MG63 (cell line): ENCODE results near the gene LONP1. TPM values are rescaled to one million over a fixed set of nuclear protein-coding genes. Genes with fewer than 3 reads are reported as not detected.

ENCODE experiments used
- DNase-seq: peaks from one replicate; pipeline ENCODE4 v3.0.0-alpha.2; 2020
- H3K27me3 ChIP-seq: fragments of 250-450 bp; sonication (Bioruptor Pico); 2 replicates; pipeline ENCODE4 v1.5.1; 2020; ENCODE audit warnings: mild to moderate bottlenecking, moderate library complexity
- H3K36me3 ChIP-seq: fragments of 250-450 bp; sonication (Bioruptor Pico); 2 replicates; pipeline ENCODE4 v1.5.1; 2020; ENCODE audit warnings: mild to moderate bottlenecking, moderate library complexity
- H3K4me3 ChIP-seq: fragments of 250-450 bp; sonication (Bioruptor Pico); 2 replicates; pipeline ENCODE4 v1.5.1; 2020; ENCODE audit warnings: mild to moderate bottlenecking, moderate library complexity
- H3K9me3 ChIP-seq: fragments of 250-450 bp; sonication (Bioruptor Pico); 2 replicates; pipeline ENCODE4 v1.5.1; 2020; ENCODE audit warnings: mild to moderate bottlenecking, moderate library complexity
- total RNA-seq: library from RNA; depleted of rRNA; stranded (reverse); fragments of >200 nt; shearing (Covaris generic); gene quantifications from 2 replicates; pipeline ENCODE4 v1.2.3, GENCODE V29; 2014; ENCODE audit warnings: low replicate concordance; rRNA removed

Gene LONP1
- total RNA-seq, 1 experiment from 2014 or later: 79.2 TPM

DNA sequence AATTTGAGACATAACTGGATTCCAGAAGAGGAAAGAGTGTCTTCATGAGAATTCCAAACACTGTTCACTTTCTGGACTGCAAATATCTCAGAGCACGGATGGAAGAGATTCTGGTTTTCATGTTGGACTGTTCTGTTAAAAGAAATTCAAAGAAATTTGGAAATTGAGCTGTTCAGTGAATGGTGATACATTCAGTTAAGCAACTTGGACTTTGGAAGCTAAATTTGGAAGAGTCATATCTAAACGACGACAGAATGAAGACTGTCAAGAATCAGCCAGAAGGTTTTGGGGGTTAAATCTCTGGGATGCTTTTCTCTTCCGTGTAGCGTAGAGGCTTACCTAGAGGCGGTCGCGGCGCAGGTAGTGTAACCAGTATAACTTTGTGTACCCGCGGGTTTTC is 71.5 kb downstream of the LONP1 start:
- no peak overlapping the region for H3K4me3 ChIP-seq
- no peak for DNase-seq
- H3K9me3 ChIP-seq: no peaks in the 10 kb centered on the region
- H3K36me3 ChIP-seq: peaks cover 46% of the 10 kb centered on the region
- no peaks in the 10 kb centered on the region for H3K27me3 ChIP-seq

DNA sequence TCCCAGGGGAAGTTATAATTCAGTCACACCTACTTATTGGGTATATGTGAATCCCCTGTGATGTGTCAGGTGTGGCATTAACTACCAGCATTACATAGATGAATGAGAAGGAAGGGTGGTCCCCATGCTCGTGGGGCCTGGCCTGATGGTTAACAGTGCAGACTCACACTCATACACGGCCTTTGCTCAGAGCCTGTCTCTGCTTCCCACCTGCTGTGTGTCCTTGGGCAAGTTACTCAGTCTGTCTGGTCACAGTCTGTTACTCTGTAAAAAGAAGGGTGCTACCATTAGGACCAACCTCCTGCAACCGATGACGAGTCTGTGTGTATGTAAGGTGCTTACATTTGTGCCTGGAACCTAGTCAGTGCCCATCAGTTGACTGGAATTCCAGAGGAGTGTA is 73.2 kb downstream of the LONP1 start:
- no peak for DNase-seq
- Histone ChIP-seq H3K36me3 (peaks cover 47% of the 10 kb centered on the region), H3K9me3 (no peaks in the 10 kb centered on the region), H3K27me3 (no peaks in the 10 kb centered on the region), H3K4me3 (no peak overlapping the region)

DNA sequence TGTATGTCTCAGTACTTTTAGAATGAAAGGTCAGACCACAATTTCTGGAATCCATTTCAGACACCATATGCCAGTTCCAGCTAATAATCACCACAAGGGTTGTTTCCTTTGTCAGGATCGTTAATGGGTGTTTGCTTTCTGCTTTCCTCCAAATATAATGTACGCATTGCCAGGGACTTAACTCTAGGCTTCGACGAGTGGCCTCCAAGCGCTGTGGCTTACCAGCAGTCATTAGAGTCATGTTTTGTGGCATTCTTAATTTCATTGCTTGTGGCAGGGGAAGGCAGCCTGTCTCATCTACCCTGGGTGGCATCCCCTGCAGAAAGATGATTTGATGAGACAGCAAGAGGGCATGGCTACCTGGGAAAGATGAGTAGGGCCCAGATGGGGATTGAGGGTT is 74.5 kb downstream of the LONP1 start:
- H3K9me3 ChIP-seq: no peaks in the 10 kb centered on the region
- DNase-seq: no peak
- no peak overlapping the region for H3K4me3 ChIP-seq
- H3K36me3 ChIP-seq: peaks cover 51% of the 10 kb centered on the region
- H3K27me3 ChIP-seq: no peaks in the 10 kb centered on the region

DNA sequence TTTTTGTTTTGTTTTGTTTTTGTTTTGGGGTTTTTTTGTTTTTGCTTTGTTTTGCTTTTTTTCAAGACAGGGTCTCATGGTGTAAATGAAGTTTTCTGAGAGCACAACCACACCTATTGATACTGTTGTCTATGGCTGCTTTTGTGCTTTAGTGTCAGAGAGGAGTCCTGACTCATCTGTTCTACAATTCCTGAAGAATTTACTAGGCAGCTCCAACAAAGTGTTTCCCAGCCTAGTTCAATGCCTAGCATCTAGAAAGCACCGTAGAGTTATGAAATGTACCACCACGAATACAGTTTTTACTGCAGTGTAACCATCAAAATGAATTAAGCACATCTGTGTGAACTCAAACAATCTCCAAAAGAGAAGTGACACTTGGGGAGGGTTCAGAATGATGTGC is 75.9 kb downstream of the LONP1 start:
- Histone ChIP-seq H3K36me3 (peaks cover 43% of the 10 kb centered on the region), H3K9me3 (no peaks in the 10 kb centered on the region), H3K4me3 (no peak overlapping the region), H3K27me3 (no peaks in the 10 kb centered on the region)
- no peak for DNase-seq

DNA sequence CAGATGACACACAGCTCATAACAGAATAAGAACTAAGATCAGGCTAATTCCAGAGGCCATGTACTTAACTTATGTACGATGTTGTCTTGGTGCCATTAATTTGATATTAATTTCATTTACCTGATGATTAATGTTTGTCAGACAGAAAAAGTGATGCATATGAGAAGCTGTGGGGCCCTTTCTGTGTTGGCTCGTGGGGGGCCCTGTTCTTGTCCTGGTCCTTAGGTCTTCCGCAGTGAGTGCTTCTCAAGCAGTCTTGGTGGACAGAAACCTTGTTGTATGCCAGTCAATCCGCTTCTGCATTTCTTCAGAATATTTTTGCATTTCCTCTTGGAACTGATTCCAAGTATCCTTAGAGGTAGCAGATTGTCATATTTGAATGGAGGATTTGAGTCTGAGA is 76.9 kb downstream of the LONP1 start:
- DNase-seq: no peak
- H3K27me3 ChIP-seq: no peaks in the 10 kb centered on the region
- no peaks in the 10 kb centered on the region for H3K9me3 ChIP-seq
- H3K36me3 ChIP-seq: peaks cover 38% of the 10 kb centered on the region
- no peak overlapping the region for H3K4me3 ChIP-seq

DNA sequence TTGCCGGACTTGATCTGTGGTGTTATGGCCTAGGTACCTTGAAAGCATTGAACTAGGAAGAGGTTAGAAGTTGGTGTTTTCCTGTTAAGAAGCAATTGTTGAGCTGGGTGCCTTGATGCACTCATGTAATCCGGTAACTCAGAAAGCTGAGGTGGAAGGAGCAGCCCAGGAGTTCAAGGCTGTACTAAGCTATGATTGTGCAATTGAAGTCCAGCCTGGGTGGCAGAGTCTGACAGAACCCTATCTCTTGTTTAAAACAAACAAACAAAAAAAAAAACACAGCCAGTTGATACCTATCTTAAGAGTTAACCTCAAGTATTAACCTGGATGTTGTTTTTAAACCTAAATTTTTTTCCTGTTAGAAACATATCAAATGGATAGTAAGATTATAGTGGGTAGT is 77.7 kb downstream of the LONP1 start:
- H3K4me3 ChIP-seq: no peak overlapping the region
- H3K27me3 ChIP-seq: no peaks in the 10 kb centered on the region
- H3K9me3 ChIP-seq: no peaks in the 10 kb centered on the region
- DNase-seq: no peak
- H3K36me3 ChIP-seq: peaks cover 34% of the 10 kb centered on the region

Other genes starting within 250 kb of the LONP1 start
- gene TINCR, start 152.2 kb downstream of the LONP1 start, total RNA-seq: 0.10 and 0.23 TPM in 2 replicates
- gene SAFB2, start 97.4 kb downstream of the LONP1 start, total RNA-seq: 5.1 and 12.3 TPM in 2 replicates
- 22.8 and 33.0 TPM in 2 replicates for gene SAFB, start 97.1 kb downstream of the LONP1 start, total RNA-seq
- 21.8 and 75.4 TPM in 2 replicates for gene MICOS13, start 39.6 kb downstream of the LONP1 start, total RNA-seq
- 3.6 and 5.8 TPM in 2 replicates for gene HSD11B1L, start 39.1 kb downstream of the LONP1 start, total RNA-seq
- 562 and 599 TPM in 2 replicates for gene RPL36, start 29.9 kb downstream of the LONP1 start, total RNA-seq
- gene CATSPERD, start 491 bp upstream of the LONP1 start, total RNA-seq: not detected in 2 replicates
- 3.6 TPM in 1 of 2 replicates, not detected in the other for gene PRR22, start 64.6 kb upstream of the LONP1 start, total RNA-seq
- 54.1 and 61.0 TPM in 2 replicates for gene DUS3L, start 71.0 kb upstream of the LONP1 start, total RNA-seq
- 1.4 TPM in 1 of 2 replicates, not detected in the other for gene NRTN, start 84.9 kb upstream of the LONP1 start, total RNA-seq
- gene FUT6, start 119.6 kb upstream of the LONP1 start, total RNA-seq: not detected in 2 replicates
- not detected in 2 replicates for gene FUT3, start 131.3 kb upstream of the LONP1 start, total RNA-seq
- gene FUT5, start 150.4 kb upstream of the LONP1 start, total RNA-seq: not detected in 2 replicates
- gene NDUFA11, start 183.6 kb upstream of the LONP1 start, total RNA-seq: 105 and 257 TPM in 2 replicates
- 1.8 and 4.5 TPM in 2 replicates for gene VMAC, start 184.7 kb upstream of the LONP1 start, total RNA-seq
- gene CAPS, start 194.1 kb upstream of the LONP1 start, total RNA-seq: 0.30 and 0.36 TPM in 2 replicates